GM23338 (cell line): ENCODE results near the gene NFATC3. TPM values are rescaled to one million over a fixed set of nuclear protein-coding genes. Genes with fewer than 3 reads are reported as not detected.
"Not testable (repeated sequence)": the region's sequence is repeated elsewhere in the genome, so short reads cannot be mapped to it uniquely, and the experiment has no call there.

Experiments
- ATAC-seq: fragments of 200-7000 bp; cut with Tn5 transposase; 3 replicates; pipeline ENCODE4 v1.9.1; 2020
- DNase-seq: peaks from one replicate; pipeline ENCODE4 v3.0.0-alpha.2; 2015; ENCODE audit warnings: low spot score
- H2AFZ ChIP-seq: fragments of 200-600 bp; sonication (generic); 2 replicates; pipeline ENCODE4 v1.8.0; 2016; ENCODE audit warnings: antibody characterized with exemption, mild to moderate bottlenecking, moderate library complexity
- H3F3A ChIP-seq: fragments of 200-600 bp; sonication (generic); replicated peaks from 2 replicates; pipeline ENCODE4 v1.8.0; 2017; ENCODE audit warnings: antibody characterized with exemption, mixed run types, low read depth
- H3K27ac ChIP-seq: fragments of 200-600 bp; sonication (generic); 2 replicates; pipeline ENCODE4 v1.6.1; 2016; ENCODE audit warnings: low read depth
- H3K27me3 ChIP-seq: fragments of 200-600 bp; sonication (generic); 2 replicates; pipeline ENCODE4 v1.8.0; 2016; ENCODE audit warnings: mild to moderate bottlenecking, mixed run types, moderate library complexity; ENCODE audit not compliant: insufficient read depth
- H3K36me3 ChIP-seq: fragments of 200-600 bp; sonication (generic); 2 replicates; pipeline ENCODE4 v1.8.0; 2016; ENCODE audit warnings: mild to moderate bottlenecking; ENCODE audit not compliant: insufficient read depth
- H3K4me1 ChIP-seq: fragments of 200-600 bp; sonication (generic); 2 replicates; pipeline ENCODE4 v1.8.0; 2016; ENCODE audit warnings: mild to moderate bottlenecking, moderate library complexity; ENCODE audit not compliant: insufficient read depth
- H3K4me2 ChIP-seq: fragments of 200-600 bp; sonication (generic); 2 replicates; pipeline ENCODE4 v1.7.1; 2017; ENCODE audit warnings: mixed run types
- H3K4me3 ChIP-seq: fragments of 200-600 bp; sonication (generic); 2 replicates; pipeline ENCODE4 v1.6.1; 2016; ENCODE audit warnings: mixed run types
- H3K79me2 ChIP-seq: fragments of 200-600 bp; sonication (generic); replicated peaks from 2 replicates; pipeline ENCODE4 v1.8.0; 2017; ENCODE audit warnings: mild to moderate bottlenecking; ENCODE audit not compliant: insufficient read depth
- H3K9me2 ChIP-seq: fragments of 200-600 bp; sonication (generic); 2 replicates; pipeline ENCODE4 v1.8.0; 2017; ENCODE audit not compliant: insufficient read depth
- H4K20me1 ChIP-seq: fragments of 200-600 bp; sonication (generic); replicated peaks from 2 replicates; pipeline ENCODE4 v1.8.0; 2017; ENCODE audit warnings: mild to moderate bottlenecking; ENCODE audit not compliant: insufficient read depth
- H3K27ac Mint-ChIP-seq: 2 replicates; pipeline ENCODE4 v1.8.0; 2020; ENCODE audit warnings: inconsistent platforms, mild to moderate bottlenecking, moderate library complexity, mixed read lengths
- H3K27me3 Mint-ChIP-seq: 3 replicates; pipeline ENCODE4 v1.8.0; 2022; ENCODE audit warnings: low read depth, mild to moderate bottlenecking, moderate library complexity, mixed read lengths, inconsistent platforms; ENCODE audit not compliant: insufficient read depth, poor library complexity
- H3K36me3 Mint-ChIP-seq: 3 replicates; pipeline ENCODE4 v1.8.0; 2021; ENCODE audit warnings: low read depth, mild to moderate bottlenecking, inconsistent platforms, moderate library complexity, mixed read lengths
- H3K4me1 Mint-ChIP-seq: 3 replicates; pipeline ENCODE4 v1.8.0; 2020; ENCODE audit warnings: mild to moderate bottlenecking, inconsistent platforms, mixed read lengths
- H3K4me3 Mint-ChIP-seq: 3 replicates; pipeline ENCODE4 v1.8.0; 2021; ENCODE audit warnings: moderate library complexity, mild to moderate bottlenecking, inconsistent platforms, mixed read lengths
- H3K9me3 Mint-ChIP-seq: 3 replicates; pipeline ENCODE4 v1.8.0; 2020; ENCODE audit warnings: moderate library complexity, mild to moderate bottlenecking, inconsistent platforms, mixed read lengths
- JUNB ChIP-seq: IDR thresholded peaks from one replicate; pipeline ENCODE4 v1.6.1; 2016; ENCODE audit warnings: antibody characterized with exemption; ENCODE audit not compliant: unreplicated experiment
- ZNF114 ChIP-seq: fragments of 250-450 bp; sonication (Bioruptor Pico); IDR thresholded peaks from 2 replicates; pipeline ENCODE4 v1.5.0; 2020; ENCODE audit warnings: mild to moderate bottlenecking, moderate library complexity
- polyA plus RNA-seq: library from polyadenylated mRNA; unstranded; fragments of >200 nt; fragmentation: Nextera tagmentation; extraction: Ambion mirVana; gene quantifications from 2 replicates; pipeline ENCODE4 v1.2.1, GENCODE V29; 2016
- total RNA-seq: library from RNA; depleted of rRNA; stranded (reverse); fragments of >200 nt; shearing (Covaris generic); gene quantifications from 2 replicates; pipeline ENCODE4 v1.2.3, GENCODE V29; 2014
- TF ChIP-seq, protein P1 (sequence below): fragments of 250-450 bp; sonication (Bioruptor Pico); IDR thresholded peaks from 2 replicates; pipeline ENCODE4 v1.5.0; 2020; ENCODE audit warnings: mild to moderate bottlenecking, moderate library complexity
- TF ChIP-seq, protein P2 (sequence below), 2 experiments: fragments of 200-600 bp in 1 of 2; sonication (generic) in 1 of 2; conservative IDR thresholded peaks; 2 replicates each; pipeline versions ENCODE4 v1.5.1 to v1.6.1; 2016 to 2017; ENCODE audit warnings: antibody characterized with exemption in 2 of 2, low read depth in 2 of 2, mild to moderate bottlenecking in 2 of 2, moderate library complexity in 1 of 2
- TF ChIP-seq, protein P3 (sequence below): IDR thresholded peaks from 2 replicates; pipeline ENCODE4 v1.6.1; 2016; ENCODE audit warnings: antibody characterized with exemption

NFATC3 gene
- total and polyA plus RNA-seq, 2 experiments from 2014 or later = 9.2 to 40.9 TPM

DNA sequence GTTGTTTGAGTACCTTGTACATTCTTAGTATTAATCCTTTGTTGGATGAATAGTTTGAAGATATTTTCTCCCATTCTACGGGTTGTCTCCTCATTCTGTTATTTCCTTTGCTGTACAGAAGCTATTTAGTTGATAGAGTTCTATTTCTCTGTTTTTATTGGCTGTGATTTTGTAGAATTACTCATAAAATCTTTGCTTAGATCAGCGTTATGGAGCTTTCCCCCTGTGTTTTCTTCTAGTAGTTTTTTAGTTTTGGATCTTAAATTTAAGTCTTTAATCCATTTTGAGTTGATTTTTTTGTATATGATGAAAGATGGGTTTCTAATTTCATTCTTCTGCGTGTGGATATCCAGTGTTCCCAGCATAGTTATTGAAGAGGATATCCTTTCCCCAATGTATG is 45.4 kb downstream of the NFATC3 start (continued):
- TF ChIP-seq, protein P1, sequence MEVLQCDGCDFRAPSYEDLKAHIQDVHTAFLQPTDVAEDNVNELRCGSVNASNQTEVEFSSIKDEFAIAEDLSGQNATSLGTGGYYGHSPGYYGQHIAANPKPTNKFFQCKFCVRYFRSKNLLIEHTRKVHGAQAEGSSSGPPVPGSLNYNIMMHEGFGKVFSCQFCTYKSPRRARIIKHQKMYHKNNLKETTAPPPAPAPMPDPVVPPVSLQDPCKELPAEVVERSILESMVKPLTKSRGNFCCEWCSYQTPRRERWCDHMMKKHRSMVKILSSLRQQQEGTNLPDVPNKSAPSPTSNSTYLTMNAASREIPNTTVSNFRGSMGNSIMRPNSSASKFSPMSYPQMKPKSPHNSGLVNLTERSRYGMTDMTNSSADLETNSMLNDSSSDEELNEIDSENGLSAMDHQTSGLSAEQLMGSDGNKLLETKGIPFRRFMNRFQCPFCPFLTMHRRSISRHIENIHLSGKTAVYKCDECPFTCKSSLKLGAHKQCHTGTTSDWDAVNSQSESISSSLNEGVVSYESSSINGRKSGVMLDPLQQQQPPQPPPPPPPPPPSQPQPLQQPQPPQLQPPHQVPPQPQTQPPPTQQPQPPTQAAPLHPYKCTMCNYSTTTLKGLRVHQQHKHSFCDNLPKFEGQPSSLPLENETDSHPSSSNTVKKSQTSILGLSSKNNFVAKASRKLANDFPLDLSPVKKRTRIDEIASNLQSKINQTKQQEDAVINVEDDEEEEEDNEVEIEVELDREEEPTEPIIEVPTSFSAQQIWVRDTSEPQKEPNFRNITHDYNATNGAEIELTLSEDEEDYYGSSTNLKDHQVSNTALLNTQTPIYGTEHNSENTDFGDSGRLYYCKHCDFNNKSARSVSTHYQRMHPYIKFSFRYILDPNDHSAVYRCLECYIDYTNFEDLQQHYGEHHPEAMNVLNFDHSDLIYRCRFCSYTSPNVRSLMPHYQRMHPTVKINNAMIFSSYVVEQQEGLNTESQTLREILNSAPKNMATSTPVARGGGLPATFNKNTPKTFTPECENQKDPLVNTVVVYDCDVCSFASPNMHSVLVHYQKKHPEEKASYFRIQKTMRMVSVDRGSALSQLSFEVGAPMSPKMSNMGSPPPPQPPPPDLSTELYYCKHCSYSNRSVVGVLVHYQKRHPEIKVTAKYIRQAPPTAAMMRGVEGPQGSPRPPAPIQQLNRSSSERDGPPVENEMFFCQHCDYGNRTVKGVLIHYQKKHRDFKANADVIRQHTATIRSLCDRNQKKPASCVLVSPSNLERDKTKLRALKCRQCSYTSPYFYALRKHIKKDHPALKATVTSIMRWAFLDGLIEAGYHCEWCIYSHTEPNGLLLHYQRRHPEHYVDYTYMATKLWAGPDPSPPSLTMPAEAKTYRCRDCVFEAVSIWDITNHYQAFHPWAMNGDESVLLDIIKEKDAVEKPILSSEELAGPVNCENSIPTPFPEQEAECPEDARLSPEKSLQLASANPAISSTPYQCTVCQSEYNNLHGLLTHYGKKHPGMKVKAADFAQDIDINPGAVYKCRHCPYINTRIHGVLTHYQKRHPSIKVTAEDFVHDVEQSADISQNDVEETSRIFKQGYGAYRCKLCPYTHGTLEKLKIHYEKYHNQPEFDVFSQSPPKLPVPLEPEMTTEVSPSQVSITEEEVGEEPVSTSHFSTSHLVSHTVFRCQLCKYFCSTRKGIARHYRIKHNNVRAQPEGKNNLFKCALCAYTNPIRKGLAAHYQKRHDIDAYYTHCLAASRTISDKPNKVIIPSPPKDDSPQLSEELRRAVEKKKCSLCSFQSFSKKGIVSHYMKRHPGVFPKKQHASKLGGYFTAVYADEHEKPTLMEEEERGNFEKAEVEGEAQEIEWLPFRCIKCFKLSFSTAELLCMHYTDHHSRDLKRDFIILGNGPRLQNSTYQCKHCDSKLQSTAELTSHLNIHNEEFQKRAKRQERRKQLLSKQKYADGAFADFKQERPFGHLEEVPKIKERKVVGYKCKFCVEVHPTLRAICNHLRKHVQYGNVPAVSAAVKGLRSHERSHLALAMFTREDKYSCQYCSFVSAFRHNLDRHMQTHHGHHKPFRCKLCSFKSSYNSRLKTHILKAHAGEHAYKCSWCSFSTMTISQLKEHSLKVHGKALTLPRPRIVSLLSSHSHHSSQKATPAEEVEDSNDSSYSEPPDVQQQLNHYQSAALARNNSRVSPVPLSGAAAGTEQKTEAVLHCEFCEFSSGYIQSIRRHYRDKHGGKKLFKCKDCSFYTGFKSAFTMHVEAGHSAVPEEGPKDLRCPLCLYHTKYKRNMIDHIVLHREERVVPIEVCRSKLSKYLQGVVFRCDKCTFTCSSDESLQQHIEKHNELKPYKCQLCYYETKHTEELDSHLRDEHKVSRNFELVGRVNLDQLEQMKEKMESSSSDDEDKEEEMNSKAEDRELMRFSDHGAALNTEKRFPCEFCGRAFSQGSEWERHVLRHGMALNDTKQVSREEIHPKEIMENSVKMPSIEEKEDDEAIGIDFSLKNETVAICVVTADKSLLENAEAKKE (CRISPR knock-in tag) = no peak
- no peak for TF ChIP-seq JUNB

DNA sequence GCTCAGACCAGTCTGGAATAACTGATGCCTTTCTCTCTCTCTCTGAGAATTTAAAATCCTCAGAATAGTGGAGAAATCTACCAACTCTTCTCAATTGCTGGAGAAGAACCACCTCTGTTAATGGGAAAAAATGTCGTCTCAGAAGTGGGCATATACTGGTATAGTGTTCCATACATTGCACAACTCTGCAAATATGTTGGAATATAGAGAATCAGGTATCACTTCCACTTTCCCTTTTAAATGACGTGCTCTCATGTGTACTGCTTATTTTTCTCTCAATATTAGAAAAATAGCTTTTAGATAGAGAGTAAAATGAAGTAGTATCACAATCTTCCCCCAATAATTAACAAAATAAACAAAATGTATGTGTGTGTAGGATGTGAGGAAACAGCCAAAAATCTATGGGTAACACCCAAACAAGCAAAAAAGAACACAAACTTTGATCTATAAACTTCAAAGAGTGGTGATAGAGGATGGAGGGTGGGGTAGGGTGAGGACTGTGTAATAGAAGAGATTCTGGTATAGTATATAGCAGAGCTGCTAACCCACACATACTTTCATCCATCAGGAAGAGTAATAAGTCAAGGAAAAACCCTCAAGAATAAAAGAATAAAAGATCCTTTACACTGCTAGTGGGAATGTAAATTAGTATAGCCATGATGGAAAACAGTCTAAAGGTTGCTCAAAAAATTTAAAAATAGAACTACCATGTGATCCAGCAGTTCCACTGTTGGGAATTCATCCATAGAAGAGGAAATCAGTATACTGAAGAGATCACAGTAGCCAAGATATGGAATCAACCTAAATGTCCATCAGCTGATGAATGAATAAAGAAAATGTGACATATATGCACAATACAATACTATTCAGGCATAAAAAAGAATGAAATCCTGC is 46.9 kb downstream of the NFATC3 start:
- DNase-seq = no peak
- no peak for ATAC-seq

DNA sequence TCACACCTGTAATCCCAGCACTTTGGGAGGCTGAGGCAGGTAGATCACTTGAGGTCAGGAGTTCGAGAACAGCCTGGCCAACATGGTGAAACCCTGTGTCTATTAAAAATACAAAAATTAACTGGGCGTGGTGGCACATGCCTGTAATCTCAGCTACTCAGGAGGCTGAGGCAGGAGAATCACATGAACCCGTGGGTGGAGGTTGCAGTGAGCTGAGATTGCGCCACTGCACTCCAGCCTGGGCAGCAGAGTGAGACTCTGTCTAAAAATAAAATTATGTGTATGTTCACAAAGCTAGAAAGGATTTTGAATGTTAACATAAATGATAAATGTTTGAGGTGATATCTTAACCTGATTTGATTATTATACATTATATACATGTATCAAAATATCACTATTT is 47.8 kb downstream of the NFATC3 start:
- H3K27ac Mint-ChIP-seq, ATAC-seq, H3K4me3 ChIP-seq, H3K27ac ChIP-seq, H3K36me3 Mint-ChIP-seq, H3K9me2 ChIP-seq, H3F3A ChIP-seq, H3K4me1 Mint-ChIP-seq, DNase-seq, H3K4me2 ChIP-seq, H4K20me1 ChIP-seq, H2AFZ ChIP-seq, H3K27me3 Mint-ChIP-seq, H3K4me1 ChIP-seq, H3K27me3 ChIP-seq, H3K36me3 ChIP-seq, H3K9me3 Mint-ChIP-seq, H3K4me3 Mint-ChIP-seq: not testable (repeated sequence)
- H3K79me2 ChIP-seq = peaks cover 17% of the 10 kb centered on the region; the same call in 1 of the 2 replicates

More for the DNA sequence above, 46.9 kb downstream of the NFATC3 start:
- Mint-ChIP-seq H3K36me3 (peaks cover 3% of the 10 kb centered on the region; the same call in 1 of the 3 replicates), H3K9me3 (no peaks in the 10 kb centered on the region), H3K4me1 (no peaks in the 10 kb centered on the region), H3K27ac (no peak overlapping the region), H3K4me3 (no peak overlapping the region), H3K27me3 (peaks cover 5% of the 10 kb centered on the region)
- Histone ChIP-seq H2AFZ (no peak overlapping the region), H3K79me2 (peaks cover 17% of the 10 kb centered on the region; the same call in 1 of the 2 replicates), H3K4me3 (no peak overlapping the region), H3K4me1 (no peaks in the 10 kb centered on the region), H3K27ac (no peak overlapping the region), H3F3A (no peaks in the 10 kb centered on the region; the same call in 1 of the 2 replicates), H4K20me1 (peaks cover 9% of the 10 kb centered on the region), H3K4me2 (no peak overlapping the region), H3K27me3 (no peaks in the 10 kb centered on the region), H3K36me3 (no peaks in the 10 kb centered on the region; the same call in 1 of the 2 replicates), H3K9me2 (no peaks in the 10 kb centered on the region)
- TF ChIP-seq, protein P2, sequence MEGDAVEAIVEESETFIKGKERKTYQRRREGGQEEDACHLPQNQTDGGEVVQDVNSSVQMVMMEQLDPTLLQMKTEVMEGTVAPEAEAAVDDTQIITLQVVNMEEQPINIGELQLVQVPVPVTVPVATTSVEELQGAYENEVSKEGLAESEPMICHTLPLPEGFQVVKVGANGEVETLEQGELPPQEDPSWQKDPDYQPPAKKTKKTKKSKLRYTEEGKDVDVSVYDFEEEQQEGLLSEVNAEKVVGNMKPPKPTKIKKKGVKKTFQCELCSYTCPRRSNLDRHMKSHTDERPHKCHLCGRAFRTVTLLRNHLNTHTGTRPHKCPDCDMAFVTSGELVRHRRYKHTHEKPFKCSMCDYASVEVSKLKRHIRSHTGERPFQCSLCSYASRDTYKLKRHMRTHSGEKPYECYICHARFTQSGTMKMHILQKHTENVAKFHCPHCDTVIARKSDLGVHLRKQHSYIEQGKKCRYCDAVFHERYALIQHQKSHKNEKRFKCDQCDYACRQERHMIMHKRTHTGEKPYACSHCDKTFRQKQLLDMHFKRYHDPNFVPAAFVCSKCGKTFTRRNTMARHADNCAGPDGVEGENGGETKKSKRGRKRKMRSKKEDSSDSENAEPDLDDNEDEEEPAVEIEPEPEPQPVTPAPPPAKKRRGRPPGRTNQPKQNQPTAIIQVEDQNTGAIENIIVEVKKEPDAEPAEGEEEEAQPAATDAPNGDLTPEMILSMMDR (conservative IDR thresholded peaks at IDR 0.05; ENCODE audit: low read depth in 2 of 2) = no peak
- TF ChIP-seq, protein P3, sequence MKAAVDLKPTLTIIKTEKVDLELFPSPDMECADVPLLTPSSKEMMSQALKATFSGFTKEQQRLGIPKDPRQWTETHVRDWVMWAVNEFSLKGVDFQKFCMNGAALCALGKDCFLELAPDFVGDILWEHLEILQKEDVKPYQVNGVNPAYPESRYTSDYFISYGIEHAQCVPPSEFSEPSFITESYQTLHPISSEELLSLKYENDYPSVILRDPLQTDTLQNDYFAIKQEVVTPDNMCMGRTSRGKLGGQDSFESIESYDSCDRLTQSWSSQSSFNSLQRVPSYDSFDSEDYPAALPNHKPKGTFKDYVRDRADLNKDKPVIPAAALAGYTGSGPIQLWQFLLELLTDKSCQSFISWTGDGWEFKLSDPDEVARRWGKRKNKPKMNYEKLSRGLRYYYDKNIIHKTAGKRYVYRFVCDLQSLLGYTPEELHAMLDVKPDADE = no peak
- TF ChIP-seq ZNF114 (CRISPR knock-in tag) = no peak
